ENCODE measurements around the gene SHISA5.
"Not testable (repeated sequence)": the region's sequence is repeated elsewhere in the genome, so short reads cannot be mapped to it uniquely, and the experiment has no call there.

DNA sequence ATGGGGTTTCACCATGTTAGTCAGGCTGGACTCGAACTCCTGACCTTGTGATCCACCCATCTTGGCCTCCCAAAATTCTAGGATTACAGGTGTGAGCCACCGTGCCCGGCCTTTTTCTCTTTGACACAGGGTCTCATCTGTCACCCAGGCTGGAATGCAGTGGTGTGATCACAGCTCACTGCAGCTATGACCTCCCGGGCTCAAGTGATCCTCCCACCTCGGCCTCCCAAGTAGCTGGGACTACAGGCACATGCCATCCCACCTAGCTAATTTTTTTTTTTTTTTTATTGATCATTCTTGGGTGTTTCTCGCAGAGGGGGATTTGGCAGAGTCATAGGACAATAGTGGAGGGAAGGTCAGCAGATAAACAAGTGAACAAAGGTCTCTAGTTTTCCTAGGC is 21.2 kb downstream of the SHISA5 start:
- TF ChIP-seq, protein P1, sequence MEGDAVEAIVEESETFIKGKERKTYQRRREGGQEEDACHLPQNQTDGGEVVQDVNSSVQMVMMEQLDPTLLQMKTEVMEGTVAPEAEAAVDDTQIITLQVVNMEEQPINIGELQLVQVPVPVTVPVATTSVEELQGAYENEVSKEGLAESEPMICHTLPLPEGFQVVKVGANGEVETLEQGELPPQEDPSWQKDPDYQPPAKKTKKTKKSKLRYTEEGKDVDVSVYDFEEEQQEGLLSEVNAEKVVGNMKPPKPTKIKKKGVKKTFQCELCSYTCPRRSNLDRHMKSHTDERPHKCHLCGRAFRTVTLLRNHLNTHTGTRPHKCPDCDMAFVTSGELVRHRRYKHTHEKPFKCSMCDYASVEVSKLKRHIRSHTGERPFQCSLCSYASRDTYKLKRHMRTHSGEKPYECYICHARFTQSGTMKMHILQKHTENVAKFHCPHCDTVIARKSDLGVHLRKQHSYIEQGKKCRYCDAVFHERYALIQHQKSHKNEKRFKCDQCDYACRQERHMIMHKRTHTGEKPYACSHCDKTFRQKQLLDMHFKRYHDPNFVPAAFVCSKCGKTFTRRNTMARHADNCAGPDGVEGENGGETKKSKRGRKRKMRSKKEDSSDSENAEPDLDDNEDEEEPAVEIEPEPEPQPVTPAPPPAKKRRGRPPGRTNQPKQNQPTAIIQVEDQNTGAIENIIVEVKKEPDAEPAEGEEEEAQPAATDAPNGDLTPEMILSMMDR (IDR thresholded peaks at IDR 0.05; ENCODE audit: insufficient read depth, low read depth, low read length) = not testable (repeated sequence)
- not testable (repeated sequence) for TF ChIP-seq EZH2 (IDR thresholded peaks at IDR 0.05; ENCODE audit: insufficient read depth, low read length)

All from astrocyte (in vitro differentiated cells and primary cell).